ENCODE results near the gene GNG2. TPM values are rescaled to one million over a fixed set of nuclear protein-coding genes. Genes with fewer than 3 reads are reported as not detected.

Gene GNG2
- total RNA-seq, 1 donor from 2014 or later, result 56.8 TPM

DNA sequence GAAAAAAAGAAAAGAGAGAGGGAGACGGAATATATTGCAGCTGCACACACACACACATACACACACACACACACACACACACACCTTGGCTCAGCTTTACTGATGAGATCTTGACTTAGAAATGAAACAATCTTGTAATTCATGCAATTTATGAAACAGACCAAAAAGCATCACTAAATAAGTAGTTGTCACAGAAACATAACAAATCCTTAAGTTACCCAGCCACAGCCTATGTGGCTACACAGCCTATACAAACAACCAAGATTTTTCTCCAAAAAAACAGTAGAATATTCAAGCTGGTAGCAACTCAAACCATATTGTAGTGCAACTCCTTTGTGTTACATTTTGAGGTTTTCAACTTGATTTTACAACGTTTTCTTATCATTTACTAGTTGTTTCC lies 37.9 kb upstream of the GNG2 start:
- H3K27ac ChIP-seq, result no peak overlapping the region
- H4K20me1 ChIP-seq (ENCODE audit: low read depth), result no peaks in the 10 kb centered on the region
- no peak overlapping the region for H3K4me2 ChIP-seq
- H3F3A ChIP-seq (ENCODE audit: low read depth), result no peaks in the 10 kb centered on the region
- H3K79me2 ChIP-seq (ENCODE audit: low read depth), result no peaks in the 10 kb centered on the region
- Mint-ChIP-seq H3K9me3 (no peaks in the 10 kb centered on the region), H3K27ac (no peak overlapping the region), H3K27me3 (ENCODE audit: insufficient read depth, low read depth) (no peaks in the 10 kb centered on the region), H3K4me3 (no peak overlapping the region), H3K36me3 (no peaks in the 10 kb centered on the region), H3K4me1 (no peaks in the 10 kb centered on the region)
- no peaks in the 10 kb centered on the region for H3K36me3 ChIP-seq
- no peak for TF ChIP-seq EZH2phosphoT487 (IDR thresholded peaks at IDR 0.05)
- no peak for TF ChIP-seq EZH2 (IDR thresholded peaks at IDR 0.05)
- TF ChIP-seq, protein P1, sequence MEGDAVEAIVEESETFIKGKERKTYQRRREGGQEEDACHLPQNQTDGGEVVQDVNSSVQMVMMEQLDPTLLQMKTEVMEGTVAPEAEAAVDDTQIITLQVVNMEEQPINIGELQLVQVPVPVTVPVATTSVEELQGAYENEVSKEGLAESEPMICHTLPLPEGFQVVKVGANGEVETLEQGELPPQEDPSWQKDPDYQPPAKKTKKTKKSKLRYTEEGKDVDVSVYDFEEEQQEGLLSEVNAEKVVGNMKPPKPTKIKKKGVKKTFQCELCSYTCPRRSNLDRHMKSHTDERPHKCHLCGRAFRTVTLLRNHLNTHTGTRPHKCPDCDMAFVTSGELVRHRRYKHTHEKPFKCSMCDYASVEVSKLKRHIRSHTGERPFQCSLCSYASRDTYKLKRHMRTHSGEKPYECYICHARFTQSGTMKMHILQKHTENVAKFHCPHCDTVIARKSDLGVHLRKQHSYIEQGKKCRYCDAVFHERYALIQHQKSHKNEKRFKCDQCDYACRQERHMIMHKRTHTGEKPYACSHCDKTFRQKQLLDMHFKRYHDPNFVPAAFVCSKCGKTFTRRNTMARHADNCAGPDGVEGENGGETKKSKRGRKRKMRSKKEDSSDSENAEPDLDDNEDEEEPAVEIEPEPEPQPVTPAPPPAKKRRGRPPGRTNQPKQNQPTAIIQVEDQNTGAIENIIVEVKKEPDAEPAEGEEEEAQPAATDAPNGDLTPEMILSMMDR (IDR thresholded peaks at IDR 0.05), result no peak
- H3K9ac ChIP-seq, result no peak overlapping the region
- H2AFZ ChIP-seq (replicated peaks), result no peak overlapping the region
- H3K4me1 ChIP-seq, result no peaks in the 10 kb centered on the region
- H3K27me3 ChIP-seq, result no peaks in the 10 kb centered on the region
- no peak overlapping the region for H3K4me3 ChIP-seq
- no peak for DNase-seq (ENCODE audit: low spot score)
- H3K9me3 ChIP-seq (ENCODE audit: low read depth), result no peaks in the 10 kb centered on the region

DNA sequence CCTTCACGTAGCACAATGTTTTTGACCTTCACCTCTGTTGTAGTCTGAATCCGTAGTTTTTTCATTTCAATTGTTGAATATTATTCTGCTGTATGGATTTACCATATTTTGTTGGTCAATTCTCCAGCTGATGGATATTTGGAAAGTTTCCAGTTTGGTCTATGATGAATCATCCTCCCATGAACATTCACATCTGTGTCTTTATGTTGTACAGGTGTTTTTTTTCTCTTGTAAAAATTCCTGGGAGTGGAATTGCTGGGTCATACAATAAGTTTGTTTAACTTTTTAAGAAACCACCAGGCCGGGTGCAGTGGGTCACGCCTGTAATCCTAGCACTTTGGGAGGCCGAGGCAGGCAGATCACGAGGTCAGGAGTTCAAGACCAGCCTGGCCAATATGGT lies 36.7 kb upstream of the GNG2 start:
- Histone ChIP-seq H2AFZ (replicated peaks) (no peak overlapping the region), H3K36me3 (no peaks in the 10 kb centered on the region), H3K4me2 (no peak overlapping the region), H4K20me1 (ENCODE audit: low read depth) (no peaks in the 10 kb centered on the region), H3K79me2 (ENCODE audit: low read depth) (no peaks in the 10 kb centered on the region), H3K4me3 (no peak overlapping the region), H3F3A (ENCODE audit: low read depth) (no peaks in the 10 kb centered on the region), H3K27ac (no peak overlapping the region), H3K9me3 (ENCODE audit: low read depth) (no peaks in the 10 kb centered on the region), H3K4me1 (peaks cover 4% of the 10 kb centered on the region), H3K9ac (no peak overlapping the region), H3K27me3 (no peaks in the 10 kb centered on the region)
- H3K4me3 Mint-ChIP-seq, result no peak overlapping the region
- H3K27ac Mint-ChIP-seq, result no peak overlapping the region
- no peak for DNase-seq (ENCODE audit: low spot score)
- TF ChIP-seq EZH2phosphoT487 (IDR thresholded peaks at IDR 0.05), result no peak
- no peak for TF ChIP-seq EZH2 (IDR thresholded peaks at IDR 0.05)
- TF ChIP-seq, protein P1 (IDR thresholded peaks at IDR 0.05), result no peak
- no peaks in the 10 kb centered on the region for H3K27me3 Mint-ChIP-seq (ENCODE audit: insufficient read depth, low read depth)
- H3K36me3 Mint-ChIP-seq, result no peaks in the 10 kb centered on the region
- no peaks in the 10 kb centered on the region for H3K9me3 Mint-ChIP-seq
- H3K4me1 Mint-ChIP-seq, result peaks cover 3% of the 10 kb centered on the region

DNA sequence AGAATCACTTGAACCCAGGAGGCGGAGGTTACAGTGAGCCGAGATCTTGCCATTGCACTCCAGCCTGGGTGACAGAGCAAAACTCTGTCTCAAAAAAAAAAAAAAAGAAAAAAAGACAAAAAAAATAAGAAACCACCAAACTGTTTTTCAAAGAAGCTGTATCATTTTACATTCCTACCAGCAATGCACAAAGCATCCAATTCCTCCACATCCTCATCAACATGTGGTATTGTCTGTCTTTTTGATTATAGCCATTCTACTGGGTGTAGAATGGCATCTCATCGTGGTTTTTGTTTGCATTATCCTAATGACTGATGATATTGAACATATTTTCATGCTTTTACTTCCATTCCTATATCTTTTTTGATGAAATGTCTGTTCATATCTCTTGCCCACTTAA lies 36.2 kb upstream of the GNG2 start:
- Histone ChIP-seq H3K4me2 (no peak overlapping the region), H3K4me1 (peaks cover 4% of the 10 kb centered on the region), H3F3A (ENCODE audit: low read depth) (no peaks in the 10 kb centered on the region), H3K27me3 (no peaks in the 10 kb centered on the region), H3K79me2 (ENCODE audit: low read depth) (no peaks in the 10 kb centered on the region), H3K4me3 (no peak overlapping the region), H3K27ac (no peak overlapping the region), H4K20me1 (ENCODE audit: low read depth) (no peaks in the 10 kb centered on the region), H3K9me3 (ENCODE audit: low read depth) (no peaks in the 10 kb centered on the region), H3K36me3 (no peaks in the 10 kb centered on the region), H2AFZ (replicated peaks) (no peak overlapping the region), H3K9ac (no peak overlapping the region)
- no peaks in the 10 kb centered on the region for H3K36me3 Mint-ChIP-seq
- no peak for TF ChIP-seq EZH2 (IDR thresholded peaks at IDR 0.05)
- no peaks in the 10 kb centered on the region for H3K27me3 Mint-ChIP-seq (ENCODE audit: insufficient read depth, low read depth)
- H3K4me1 Mint-ChIP-seq, result peaks cover 3% of the 10 kb centered on the region
- H3K9me3 Mint-ChIP-seq, result no peaks in the 10 kb centered on the region
- no peak for DNase-seq (ENCODE audit: low spot score)
- no peak overlapping the region for H3K27ac Mint-ChIP-seq
- no peak overlapping the region for H3K4me3 Mint-ChIP-seq

DNA sequence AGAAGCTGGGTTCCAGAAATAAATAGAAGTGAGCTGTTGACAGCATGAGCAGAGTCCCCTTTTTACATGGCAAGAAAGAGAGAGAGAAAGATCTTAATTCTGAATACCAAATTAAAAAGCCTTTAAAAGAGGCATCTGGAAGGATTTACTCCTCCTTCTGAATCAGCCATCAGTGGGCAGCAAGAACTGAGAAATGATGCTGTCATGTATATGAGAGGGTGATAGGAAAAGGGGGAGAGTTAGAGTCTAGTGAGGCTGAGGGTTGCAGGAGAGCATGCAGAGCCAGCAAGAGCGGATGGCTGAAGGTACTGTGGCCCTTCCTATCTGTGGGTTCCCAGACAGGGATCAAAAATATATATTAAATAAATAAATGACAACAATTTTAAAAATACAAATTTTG lies 34.5 kb upstream of the GNG2 start:
- no peak overlapping the region for H3K4me3 Mint-ChIP-seq
- peaks cover 4% of the 10 kb centered on the region for H3K4me1 ChIP-seq

More for the DNA sequence above, 34.5 kb upstream of the GNG2 start:
- Mint-ChIP-seq H3K9me3 (no peaks in the 10 kb centered on the region), H3K4me1 (peaks cover 3% of the 10 kb centered on the region), H3K27ac (no peak overlapping the region), H3K27me3 (ENCODE audit: insufficient read depth, low read depth) (no peaks in the 10 kb centered on the region), H3K36me3 (no peaks in the 10 kb centered on the region)
- Histone ChIP-seq H3K9me3 (ENCODE audit: low read depth) (no peaks in the 10 kb centered on the region), H3K9ac (no peak overlapping the region), H4K20me1 (ENCODE audit: low read depth) (no peaks in the 10 kb centered on the region), H3F3A (ENCODE audit: low read depth) (no peaks in the 10 kb centered on the region), H3K36me3 (no peaks in the 10 kb centered on the region), H3K27me3 (no peaks in the 10 kb centered on the region), H3K79me2 (ENCODE audit: low read depth) (no peaks in the 10 kb centered on the region), H3K4me2 (no peak overlapping the region), H2AFZ (replicated peaks) (no peak overlapping the region), H3K27ac (no peak overlapping the region), H3K4me3 (no peak overlapping the region)
- DNase-seq (ENCODE audit: low spot score), result no peak
- TF ChIP-seq, protein P1 (IDR thresholded peaks at IDR 0.05), result no peak
- no peak for TF ChIP-seq EZH2 (IDR thresholded peaks at IDR 0.05)
- TF ChIP-seq EZH2phosphoT487 (IDR thresholded peaks at IDR 0.05), result no peak

All from neural progenitor cell (in vitro differentiated cells).